ENCODE data around the gene TRPM2. TPM values are rescaled to one million over a fixed set of nuclear protein-coding genes. Genes with fewer than 3 reads are reported as not detected.

TRPM2 gene
- total and polyA plus RNA-seq, 2 experiments from 2014 or later, result not detected

DNA sequence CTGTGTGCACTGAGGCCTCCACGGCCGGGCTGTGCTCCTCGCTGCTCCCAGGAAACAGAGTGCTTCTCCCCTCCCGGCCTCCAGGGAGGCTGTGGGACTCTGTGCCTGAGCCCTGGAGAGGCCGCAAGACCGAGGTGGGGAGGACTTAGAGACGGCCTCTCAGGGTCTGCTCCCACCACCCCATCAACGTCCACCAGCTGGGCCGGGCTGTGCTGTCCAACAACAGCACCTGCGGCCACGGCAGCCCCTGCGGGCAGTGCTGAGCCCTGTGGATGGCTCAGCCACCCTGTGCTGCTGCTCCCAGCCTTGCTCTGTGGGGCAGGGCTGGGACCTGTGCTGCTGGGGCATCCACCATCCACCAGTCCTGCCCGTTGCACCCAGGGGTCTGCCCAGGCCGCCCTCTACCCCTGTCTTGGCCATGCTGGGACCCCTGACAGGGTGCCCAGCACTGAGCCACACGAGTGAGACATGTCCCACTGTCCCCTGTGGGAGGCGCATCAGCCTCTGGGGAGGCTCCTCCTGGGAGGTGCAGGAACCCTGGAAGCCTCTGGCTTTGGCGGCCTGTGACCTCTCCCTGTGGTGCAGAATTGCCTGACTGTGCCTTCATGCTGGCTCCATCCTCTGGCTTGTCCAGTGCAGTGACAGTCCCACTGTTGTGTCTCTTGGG lies 70.7 kb downstream of the TRPM2 start:
- no peaks in the 10 kb centered on the region for H3K4me1 ChIP-seq (ENCODE audit: low read depth)
- no peaks in the 10 kb centered on the region for H3K27me3 ChIP-seq
- no peak overlapping the region for H3K27ac ChIP-seq
- H3K4me3 ChIP-seq, result no peak overlapping the region
- DNase-seq (ENCODE audit: low read depth in 1 of 2, low spot score in 1 of 2), result no peak
- H3K36me3 ChIP-seq, result no peaks in the 10 kb centered on the region
- no peaks in the 10 kb centered on the region for H3K9me3 ChIP-seq (ENCODE audit: low read depth)
- TF ChIP-seq, protein P1, sequence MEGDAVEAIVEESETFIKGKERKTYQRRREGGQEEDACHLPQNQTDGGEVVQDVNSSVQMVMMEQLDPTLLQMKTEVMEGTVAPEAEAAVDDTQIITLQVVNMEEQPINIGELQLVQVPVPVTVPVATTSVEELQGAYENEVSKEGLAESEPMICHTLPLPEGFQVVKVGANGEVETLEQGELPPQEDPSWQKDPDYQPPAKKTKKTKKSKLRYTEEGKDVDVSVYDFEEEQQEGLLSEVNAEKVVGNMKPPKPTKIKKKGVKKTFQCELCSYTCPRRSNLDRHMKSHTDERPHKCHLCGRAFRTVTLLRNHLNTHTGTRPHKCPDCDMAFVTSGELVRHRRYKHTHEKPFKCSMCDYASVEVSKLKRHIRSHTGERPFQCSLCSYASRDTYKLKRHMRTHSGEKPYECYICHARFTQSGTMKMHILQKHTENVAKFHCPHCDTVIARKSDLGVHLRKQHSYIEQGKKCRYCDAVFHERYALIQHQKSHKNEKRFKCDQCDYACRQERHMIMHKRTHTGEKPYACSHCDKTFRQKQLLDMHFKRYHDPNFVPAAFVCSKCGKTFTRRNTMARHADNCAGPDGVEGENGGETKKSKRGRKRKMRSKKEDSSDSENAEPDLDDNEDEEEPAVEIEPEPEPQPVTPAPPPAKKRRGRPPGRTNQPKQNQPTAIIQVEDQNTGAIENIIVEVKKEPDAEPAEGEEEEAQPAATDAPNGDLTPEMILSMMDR (IDR thresholded peaks at IDR 0.05; ENCODE audit: low read depth, low read length), result no peak

DNA sequence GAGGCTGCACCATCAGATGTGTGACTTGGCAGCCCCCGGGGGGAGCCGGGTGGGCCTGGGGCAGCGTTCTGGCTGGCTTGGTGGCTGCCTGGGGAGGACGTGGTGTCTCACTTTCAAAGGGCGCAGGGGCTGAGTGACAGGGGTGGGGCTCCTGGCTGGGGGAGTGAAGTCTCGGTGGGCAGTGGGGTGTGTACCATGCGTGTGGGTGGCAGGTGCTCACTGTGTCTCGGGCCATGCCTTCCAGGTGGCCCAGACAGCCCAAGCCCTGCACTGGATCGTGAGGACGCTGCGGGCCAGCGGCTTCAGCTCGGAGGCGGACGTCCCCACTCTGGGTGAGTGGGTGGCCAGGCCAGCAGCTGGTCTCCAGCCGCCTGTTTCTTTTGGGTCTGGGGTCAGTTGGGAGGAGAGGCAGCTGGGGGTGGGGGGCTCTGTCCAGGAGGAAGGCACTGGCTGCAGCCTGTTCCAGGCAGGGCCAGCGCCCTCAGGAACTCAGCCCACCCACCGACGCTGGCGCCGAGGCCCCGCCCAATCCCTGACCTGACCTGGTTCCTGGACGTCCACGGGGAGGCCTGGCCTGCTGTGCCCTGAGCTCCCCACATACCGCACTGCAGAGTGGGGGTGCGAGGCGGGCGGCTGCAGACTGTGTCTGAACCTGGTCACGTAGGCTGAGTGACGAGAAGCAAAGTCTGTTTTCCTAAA lies 71.3 kb downstream of the TRPM2 start:
- Histone ChIP-seq H3K9me3 (ENCODE audit: low read depth) (no peaks in the 10 kb centered on the region), H3K4me1 (ENCODE audit: low read depth) (no peaks in the 10 kb centered on the region), H3K27ac (no peak overlapping the region), H3K4me3 (no peak overlapping the region), H3K27me3 (no peaks in the 10 kb centered on the region), H3K36me3 (no peaks in the 10 kb centered on the region)
- no peak for DNase-seq (ENCODE audit: low read depth in 1 of 2, low spot score in 1 of 2)
- TF ChIP-seq, protein P1 (IDR thresholded peaks at IDR 0.05; ENCODE audit: low read depth, low read length), result no peak

DNA sequence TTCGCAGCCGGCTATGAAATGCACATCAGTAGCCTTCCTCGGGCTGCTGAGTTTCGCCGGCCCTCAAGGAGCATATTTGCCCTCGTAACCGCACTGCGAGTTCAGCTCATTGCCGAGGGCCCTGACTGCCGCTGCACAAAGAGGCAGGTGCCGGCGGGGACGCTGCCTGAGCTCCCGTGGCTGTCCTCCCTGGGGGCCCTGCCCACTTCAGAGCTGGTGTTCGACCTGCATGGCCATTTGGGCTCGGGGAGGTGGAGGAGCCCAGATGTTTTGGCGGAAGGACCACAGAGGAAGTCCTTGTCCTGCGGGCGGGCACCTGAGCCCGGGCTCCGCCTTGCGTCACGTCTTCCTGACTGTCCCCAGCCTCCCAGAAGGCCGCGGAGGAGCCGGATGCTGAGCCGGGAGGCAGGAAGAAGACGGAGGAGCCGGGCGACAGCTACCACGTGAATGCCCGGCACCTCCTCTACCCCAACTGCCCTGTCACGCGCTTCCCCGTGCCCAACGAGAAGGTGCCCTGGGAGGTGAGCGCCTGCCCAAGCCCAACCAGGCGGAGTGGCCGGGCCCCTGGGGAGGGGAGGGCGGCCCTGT lies 72.0 kb downstream of the TRPM2 start:
- no peak overlapping the region for H3K4me3 ChIP-seq
- H3K4me1 ChIP-seq (ENCODE audit: low read depth), result no peaks in the 10 kb centered on the region
- no peaks in the 10 kb centered on the region for H3K9me3 ChIP-seq (ENCODE audit: low read depth)
- no peaks in the 10 kb centered on the region for H3K36me3 ChIP-seq
- H3K27ac ChIP-seq, result no peak overlapping the region
- TF ChIP-seq, protein P1 (IDR thresholded peaks at IDR 0.05; ENCODE audit: low read depth, low read length), result no peak
- H3K27me3 ChIP-seq, result no peaks in the 10 kb centered on the region
- DNase-seq (ENCODE audit: low read depth in 1 of 2, low spot score in 1 of 2), result no peak

DNA sequence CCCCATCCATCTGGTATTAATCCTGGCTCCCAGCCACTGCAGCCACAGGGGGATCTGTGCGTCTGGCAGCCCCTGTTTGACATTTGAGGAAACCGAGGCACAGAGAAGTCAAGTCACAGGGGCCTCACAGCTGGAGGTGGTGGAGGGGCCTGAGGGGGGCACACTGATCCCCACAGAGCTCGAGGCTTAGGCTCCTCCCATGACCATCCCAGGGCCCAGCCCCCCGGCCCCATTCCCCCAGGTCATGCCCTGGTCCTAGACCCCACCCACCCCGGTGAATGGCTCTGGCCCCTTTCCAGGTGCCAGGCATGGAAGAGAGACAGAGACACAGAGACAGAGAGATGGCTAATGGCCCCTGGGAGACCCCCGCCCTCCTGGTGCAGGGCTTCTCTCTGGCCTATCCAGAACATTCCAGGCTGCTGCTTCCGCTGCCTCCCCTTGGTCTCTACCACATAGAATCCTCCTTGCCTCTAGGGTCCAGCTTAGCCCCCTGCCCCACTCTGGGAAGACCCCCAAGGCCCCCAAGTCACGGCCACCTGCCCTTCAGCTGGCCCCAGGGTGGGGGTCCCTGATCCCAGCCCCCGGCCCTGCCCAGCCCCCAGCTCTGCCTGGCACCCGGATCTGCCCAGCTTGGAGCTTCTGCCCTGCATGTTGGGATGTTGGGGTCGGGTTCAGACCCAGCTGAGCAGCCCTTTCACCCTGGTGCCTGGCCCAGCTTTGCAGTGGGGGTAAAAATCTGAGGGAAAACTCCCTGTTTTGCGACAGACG lies 72.7 kb downstream of the TRPM2 start:
- DNase-seq (ENCODE audit: low read depth in 1 of 2, low spot score in 1 of 2), result no peak
- no peaks in the 10 kb centered on the region for H3K9me3 ChIP-seq (ENCODE audit: low read depth)
- H3K4me1 ChIP-seq (ENCODE audit: low read depth), result no peaks in the 10 kb centered on the region
- no peak overlapping the region for H3K4me3 ChIP-seq
- H3K27ac ChIP-seq, result no peak overlapping the region
- no peaks in the 10 kb centered on the region for H3K36me3 ChIP-seq
- TF ChIP-seq, protein P1 (IDR thresholded peaks at IDR 0.05; ENCODE audit: low read depth, low read length), result no peak
- no peaks in the 10 kb centered on the region for H3K27me3 ChIP-seq

DNA sequence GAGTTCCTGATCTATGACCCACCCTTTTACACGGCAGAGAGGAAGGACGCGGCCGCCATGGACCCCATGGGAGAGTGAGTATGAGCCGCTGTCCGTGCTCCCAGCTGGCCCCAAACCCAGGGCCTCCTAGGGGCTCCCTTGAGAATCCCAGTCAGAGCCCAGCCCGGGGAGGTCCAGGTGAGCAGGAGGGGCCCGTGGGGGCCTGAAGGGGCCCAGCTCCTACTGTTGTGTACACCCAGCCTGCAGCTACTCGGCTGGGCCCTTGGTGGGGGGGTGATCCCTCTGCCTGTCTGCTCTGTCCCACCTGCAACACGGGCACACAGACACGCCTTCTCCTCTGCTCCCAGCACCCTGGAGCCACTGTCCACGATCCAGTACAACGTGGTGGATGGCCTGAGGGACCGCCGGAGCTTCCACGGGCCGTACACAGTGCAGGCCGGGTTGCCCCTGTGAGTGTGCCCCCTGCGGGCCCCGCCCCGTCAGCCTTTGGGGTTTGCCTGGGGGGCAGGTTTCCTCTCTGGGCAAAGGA lies 73.3 kb downstream of the TRPM2 start:
- H3K4me3 ChIP-seq, result no peak overlapping the region
- H3K9me3 ChIP-seq (ENCODE audit: low read depth), result no peaks in the 10 kb centered on the region
- no peaks in the 10 kb centered on the region for H3K36me3 ChIP-seq
- no peak for DNase-seq (ENCODE audit: low read depth in 1 of 2, low spot score in 1 of 2)
- TF ChIP-seq, protein P1 (IDR thresholded peaks at IDR 0.05; ENCODE audit: low read depth, low read length), result no peak
- H3K27ac ChIP-seq, result no peak overlapping the region
- H3K4me1 ChIP-seq (ENCODE audit: low read depth), result no peaks in the 10 kb centered on the region
- no peaks in the 10 kb centered on the region for H3K27me3 ChIP-seq
